ENCODE results near the gene CEP97. TPM values are rescaled to one million over a fixed set of nuclear protein-coding genes. Genes with fewer than 3 reads are reported as not detected.

Gene CEP97
- total and polyA plus RNA-seq, 9 of the 15 experiments (the other 6 are each of a cell fraction or from before 2014, with no cell fraction given), result 2.0 to 10.1 (median 4.3) TPM

GRCh38 chr3:101725890-101726275 lies 1.5 kb downstream of the CEP97 start (continued):
- TF ChIP-seq, protein P1, sequence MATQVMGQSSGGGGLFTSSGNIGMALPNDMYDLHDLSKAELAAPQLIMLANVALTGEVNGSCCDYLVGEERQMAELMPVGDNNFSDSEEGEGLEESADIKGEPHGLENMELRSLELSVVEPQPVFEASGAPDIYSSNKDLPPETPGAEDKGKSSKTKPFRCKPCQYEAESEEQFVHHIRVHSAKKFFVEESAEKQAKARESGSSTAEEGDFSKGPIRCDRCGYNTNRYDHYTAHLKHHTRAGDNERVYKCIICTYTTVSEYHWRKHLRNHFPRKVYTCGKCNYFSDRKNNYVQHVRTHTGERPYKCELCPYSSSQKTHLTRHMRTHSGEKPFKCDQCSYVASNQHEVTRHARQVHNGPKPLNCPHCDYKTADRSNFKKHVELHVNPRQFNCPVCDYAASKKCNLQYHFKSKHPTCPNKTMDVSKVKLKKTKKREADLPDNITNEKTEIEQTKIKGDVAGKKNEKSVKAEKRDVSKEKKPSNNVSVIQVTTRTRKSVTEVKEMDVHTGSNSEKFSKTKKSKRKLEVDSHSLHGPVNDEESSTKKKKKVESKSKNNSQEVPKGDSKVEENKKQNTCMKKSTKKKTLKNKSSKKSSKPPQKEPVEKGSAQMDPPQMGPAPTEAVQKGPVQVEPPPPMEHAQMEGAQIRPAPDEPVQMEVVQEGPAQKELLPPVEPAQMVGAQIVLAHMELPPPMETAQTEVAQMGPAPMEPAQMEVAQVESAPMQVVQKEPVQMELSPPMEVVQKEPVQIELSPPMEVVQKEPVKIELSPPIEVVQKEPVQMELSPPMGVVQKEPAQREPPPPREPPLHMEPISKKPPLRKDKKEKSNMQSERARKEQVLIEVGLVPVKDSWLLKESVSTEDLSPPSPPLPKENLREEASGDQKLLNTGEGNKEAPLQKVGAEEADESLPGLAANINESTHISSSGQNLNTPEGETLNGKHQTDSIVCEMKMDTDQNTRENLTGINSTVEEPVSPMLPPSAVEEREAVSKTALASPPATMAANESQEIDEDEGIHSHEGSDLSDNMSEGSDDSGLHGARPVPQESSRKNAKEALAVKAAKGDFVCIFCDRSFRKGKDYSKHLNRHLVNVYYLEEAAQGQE (IDR thresholded peaks at IDR 0.05; ENCODE audit: borderline replicate concordance), result no peak
- TF ChIP-seq, protein P1 (CRISPR knock-in tag; IDR thresholded peaks at IDR 0.05; ENCODE audit: low read depth), result no peak
- no peak for TF ChIP-seq RCOR1 (IDR thresholded peaks at IDR 0.05; ENCODE audit: borderline replicate concordance in 1 of 2, low read depth in 2 of 2, low read length in 2 of 2)
- TF ChIP-seq, protein P2, sequence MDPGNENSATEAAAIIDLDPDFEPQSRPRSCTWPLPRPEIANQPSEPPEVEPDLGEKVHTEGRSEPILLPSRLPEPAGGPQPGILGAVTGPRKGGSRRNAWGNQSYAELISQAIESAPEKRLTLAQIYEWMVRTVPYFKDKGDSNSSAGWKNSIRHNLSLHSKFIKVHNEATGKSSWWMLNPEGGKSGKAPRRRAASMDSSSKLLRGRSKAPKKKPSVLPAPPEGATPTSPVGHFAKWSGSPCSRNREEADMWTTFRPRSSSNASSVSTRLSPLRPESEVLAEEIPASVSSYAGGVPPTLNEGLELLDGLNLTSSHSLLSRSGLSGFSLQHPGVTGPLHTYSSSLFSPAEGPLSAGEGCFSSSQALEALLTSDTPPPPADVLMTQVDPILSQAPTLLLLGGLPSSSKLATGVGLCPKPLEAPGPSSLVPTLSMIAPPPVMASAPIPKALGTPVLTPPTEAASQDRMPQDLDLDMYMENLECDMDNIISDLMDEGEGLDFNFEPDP (CRISPR knock-in tag; IDR thresholded peaks at IDR 0.05), result no peak
- peak; percentile 8 for TF ChIP-seq RBM25 (IDR thresholded peaks at IDR 0.05; ENCODE audit: low read depth, low read length, severe bottlenecking)
- no peak for TF ChIP-seq NRF1 (conservative IDR thresholded peaks at IDR 0.05 in 1 of 2, IDR thresholded peaks at IDR 0.05 in 1 of 2)
- TF ChIP-seq TFE3 (CRISPR knock-in tag; IDR thresholded peaks at IDR 0.05), result no peak
- TF ChIP-seq BRD9 (IDR thresholded peaks at IDR 0.05; ENCODE audit: low read depth, partially characterized antibody), result peak; percentile 3
- TF ChIP-seq, protein P3, sequence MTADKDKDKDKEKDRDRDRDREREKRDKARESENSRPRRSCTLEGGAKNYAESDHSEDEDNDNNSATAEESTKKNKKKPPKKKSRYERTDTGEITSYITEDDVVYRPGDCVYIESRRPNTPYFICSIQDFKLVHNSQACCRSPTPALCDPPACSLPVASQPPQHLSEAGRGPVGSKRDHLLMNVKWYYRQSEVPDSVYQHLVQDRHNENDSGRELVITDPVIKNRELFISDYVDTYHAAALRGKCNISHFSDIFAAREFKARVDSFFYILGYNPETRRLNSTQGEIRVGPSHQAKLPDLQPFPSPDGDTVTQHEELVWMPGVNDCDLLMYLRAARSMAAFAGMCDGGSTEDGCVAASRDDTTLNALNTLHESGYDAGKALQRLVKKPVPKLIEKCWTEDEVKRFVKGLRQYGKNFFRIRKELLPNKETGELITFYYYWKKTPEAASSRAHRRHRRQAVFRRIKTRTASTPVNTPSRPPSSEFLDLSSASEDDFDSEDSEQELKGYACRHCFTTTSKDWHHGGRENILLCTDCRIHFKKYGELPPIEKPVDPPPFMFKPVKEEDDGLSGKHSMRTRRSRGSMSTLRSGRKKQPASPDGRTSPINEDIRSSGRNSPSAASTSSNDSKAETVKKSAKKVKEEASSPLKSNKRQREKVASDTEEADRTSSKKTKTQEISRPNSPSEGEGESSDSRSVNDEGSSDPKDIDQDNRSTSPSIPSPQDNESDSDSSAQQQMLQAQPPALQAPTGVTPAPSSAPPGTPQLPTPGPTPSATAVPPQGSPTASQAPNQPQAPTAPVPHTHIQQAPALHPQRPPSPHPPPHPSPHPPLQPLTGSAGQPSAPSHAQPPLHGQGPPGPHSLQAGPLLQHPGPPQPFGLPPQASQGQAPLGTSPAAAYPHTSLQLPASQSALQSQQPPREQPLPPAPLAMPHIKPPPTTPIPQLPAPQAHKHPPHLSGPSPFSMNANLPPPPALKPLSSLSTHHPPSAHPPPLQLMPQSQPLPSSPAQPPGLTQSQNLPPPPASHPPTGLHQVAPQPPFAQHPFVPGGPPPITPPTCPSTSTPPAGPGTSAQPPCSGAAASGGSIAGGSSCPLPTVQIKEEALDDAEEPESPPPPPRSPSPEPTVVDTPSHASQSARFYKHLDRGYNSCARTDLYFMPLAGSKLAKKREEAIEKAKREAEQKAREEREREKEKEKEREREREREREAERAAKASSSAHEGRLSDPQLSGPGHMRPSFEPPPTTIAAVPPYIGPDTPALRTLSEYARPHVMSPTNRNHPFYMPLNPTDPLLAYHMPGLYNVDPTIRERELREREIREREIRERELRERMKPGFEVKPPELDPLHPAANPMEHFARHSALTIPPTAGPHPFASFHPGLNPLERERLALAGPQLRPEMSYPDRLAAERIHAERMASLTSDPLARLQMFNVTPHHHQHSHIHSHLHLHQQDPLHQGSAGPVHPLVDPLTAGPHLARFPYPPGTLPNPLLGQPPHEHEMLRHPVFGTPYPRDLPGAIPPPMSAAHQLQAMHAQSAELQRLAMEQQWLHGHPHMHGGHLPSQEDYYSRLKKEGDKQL (CRISPR knock-in tag; IDR thresholded peaks at IDR 0.05; ENCODE audit: borderline replicate concordance), result no peak
- no peak for TF ChIP-seq NFXL1 (CRISPR knock-in tag; IDR thresholded peaks at IDR 0.05)

Data from K562 (cell line).